ENCODE results near the gene G6PC3.

DNA sequence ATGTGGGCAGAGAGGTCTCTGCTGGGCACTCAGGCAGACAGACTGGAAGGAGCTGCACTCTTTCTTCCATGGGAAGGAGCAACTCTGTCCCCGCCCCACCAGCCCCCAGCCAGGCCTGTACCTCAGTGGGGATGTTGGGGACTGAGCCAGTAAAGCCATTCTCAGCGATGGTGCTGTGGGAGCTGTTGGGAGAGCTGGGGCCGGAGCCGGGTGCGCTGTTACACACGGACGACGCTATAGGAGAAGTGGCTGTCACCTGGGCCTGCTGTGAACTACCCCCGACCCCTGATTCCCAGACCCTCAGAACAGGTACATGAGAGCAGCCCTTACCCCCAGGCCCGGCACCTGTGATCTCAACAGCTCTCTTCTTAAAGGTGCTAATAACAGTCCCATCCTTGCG is 21.5 kb downstream of the G6PC3 start:
- TF ChIP-seq, protein P1, sequence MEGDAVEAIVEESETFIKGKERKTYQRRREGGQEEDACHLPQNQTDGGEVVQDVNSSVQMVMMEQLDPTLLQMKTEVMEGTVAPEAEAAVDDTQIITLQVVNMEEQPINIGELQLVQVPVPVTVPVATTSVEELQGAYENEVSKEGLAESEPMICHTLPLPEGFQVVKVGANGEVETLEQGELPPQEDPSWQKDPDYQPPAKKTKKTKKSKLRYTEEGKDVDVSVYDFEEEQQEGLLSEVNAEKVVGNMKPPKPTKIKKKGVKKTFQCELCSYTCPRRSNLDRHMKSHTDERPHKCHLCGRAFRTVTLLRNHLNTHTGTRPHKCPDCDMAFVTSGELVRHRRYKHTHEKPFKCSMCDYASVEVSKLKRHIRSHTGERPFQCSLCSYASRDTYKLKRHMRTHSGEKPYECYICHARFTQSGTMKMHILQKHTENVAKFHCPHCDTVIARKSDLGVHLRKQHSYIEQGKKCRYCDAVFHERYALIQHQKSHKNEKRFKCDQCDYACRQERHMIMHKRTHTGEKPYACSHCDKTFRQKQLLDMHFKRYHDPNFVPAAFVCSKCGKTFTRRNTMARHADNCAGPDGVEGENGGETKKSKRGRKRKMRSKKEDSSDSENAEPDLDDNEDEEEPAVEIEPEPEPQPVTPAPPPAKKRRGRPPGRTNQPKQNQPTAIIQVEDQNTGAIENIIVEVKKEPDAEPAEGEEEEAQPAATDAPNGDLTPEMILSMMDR (conservative IDR thresholded peaks at IDR 0.05) = no peak
- TF ChIP-seq ZFX (IDR thresholded peaks at IDR 0.05) = no peak

Data from C4-2B (cell line).